Measurements from ENCODE around the gene SLC25A4.

The SLC25A4 gene

DNA sequence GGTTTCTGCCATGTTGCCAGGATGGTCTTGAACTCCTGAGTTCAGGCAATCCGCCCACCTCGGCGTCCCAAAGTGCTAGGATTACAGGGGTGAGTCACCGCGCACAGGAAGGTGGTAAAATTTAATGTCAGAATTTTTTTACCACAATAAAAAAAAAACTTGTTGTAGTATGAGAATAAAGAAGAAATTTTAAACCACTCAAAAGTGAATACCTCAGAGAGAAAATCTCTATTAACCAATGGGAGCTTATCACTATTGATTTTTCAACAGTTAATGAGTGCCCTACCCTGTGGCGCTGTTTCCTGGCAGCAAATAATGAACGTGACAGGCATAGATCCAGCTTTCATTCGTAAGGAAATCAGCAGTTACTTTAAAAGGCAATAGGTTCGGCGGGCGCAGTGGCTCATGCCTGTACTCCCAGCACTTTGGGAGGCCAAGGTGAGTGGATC is 32.7 kb upstream of the SLC25A4 start:
- Histone ChIP-seq H3K4me1 (peaks cover 5% of the 10 kb centered on the region), H3K4me3 (ENCODE audit: low read depth, low read length) (no peak overlapping the region)
- TF ChIP-seq, protein P1, sequence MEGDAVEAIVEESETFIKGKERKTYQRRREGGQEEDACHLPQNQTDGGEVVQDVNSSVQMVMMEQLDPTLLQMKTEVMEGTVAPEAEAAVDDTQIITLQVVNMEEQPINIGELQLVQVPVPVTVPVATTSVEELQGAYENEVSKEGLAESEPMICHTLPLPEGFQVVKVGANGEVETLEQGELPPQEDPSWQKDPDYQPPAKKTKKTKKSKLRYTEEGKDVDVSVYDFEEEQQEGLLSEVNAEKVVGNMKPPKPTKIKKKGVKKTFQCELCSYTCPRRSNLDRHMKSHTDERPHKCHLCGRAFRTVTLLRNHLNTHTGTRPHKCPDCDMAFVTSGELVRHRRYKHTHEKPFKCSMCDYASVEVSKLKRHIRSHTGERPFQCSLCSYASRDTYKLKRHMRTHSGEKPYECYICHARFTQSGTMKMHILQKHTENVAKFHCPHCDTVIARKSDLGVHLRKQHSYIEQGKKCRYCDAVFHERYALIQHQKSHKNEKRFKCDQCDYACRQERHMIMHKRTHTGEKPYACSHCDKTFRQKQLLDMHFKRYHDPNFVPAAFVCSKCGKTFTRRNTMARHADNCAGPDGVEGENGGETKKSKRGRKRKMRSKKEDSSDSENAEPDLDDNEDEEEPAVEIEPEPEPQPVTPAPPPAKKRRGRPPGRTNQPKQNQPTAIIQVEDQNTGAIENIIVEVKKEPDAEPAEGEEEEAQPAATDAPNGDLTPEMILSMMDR (IDR thresholded peaks at IDR 0.05), result no peak

DNA sequence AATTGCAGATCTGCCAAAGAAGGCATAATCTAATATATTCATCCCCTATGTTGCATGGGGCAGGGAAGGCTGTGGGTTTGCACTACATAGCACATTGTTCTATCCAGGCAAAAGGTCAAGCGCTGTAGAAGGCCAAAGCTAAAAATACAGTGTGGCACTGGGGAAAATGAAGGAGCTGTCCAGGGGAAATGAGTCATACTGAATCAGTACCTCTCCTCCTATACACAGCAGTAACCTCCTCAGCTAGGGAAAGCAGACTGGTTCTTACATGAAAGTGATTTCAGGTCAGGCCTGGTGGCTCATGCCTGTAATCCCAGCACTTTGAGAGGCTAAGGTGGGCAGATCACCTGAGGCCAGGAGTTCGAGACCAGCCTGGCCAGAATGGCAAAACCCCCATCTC is 31.0 kb upstream of the SLC25A4 start:
- no peak overlapping the region for H3K27ac ChIP-seq
- H3K4me2 ChIP-seq (ENCODE audit: low read length), result no peak overlapping the region
- no peak overlapping the region for H2AFZ ChIP-seq
- TF ChIP-seq, protein P1 (IDR thresholded peaks at IDR 0.05), result no peak
- no peaks in the 10 kb centered on the region for H3K36me3 ChIP-seq (ENCODE audit: control insufficient read depth, insufficient read depth, low read length)
- peaks cover 5% of the 10 kb centered on the region for H3K4me1 ChIP-seq
- H3K4me3 ChIP-seq (ENCODE audit: low read depth, low read length), result no peak overlapping the region
- no peaks in the 10 kb centered on the region for H3K9me3 ChIP-seq (ENCODE audit: control insufficient read depth, low read length)
- no peak overlapping the region for H3K9ac ChIP-seq
- H3K79me2 ChIP-seq, result no peaks in the 10 kb centered on the region
- H3K27me3 ChIP-seq (ENCODE audit: control insufficient read depth, insufficient read depth, low read length), result no peaks in the 10 kb centered on the region

More for the DNA sequence above, 32.7 kb upstream of the SLC25A4 start:
- no peaks in the 10 kb centered on the region for H3K27me3 ChIP-seq (ENCODE audit: control insufficient read depth, insufficient read depth, low read length)
- no peak overlapping the region for H2AFZ ChIP-seq
- H3K4me2 ChIP-seq (ENCODE audit: low read length), result no peak overlapping the region
- H3K79me2 ChIP-seq, result no peaks in the 10 kb centered on the region
- no peaks in the 10 kb centered on the region for H3K36me3 ChIP-seq (ENCODE audit: control insufficient read depth, insufficient read depth, low read length)
- no peaks in the 10 kb centered on the region for H3K9me3 ChIP-seq (ENCODE audit: control insufficient read depth, low read length)
- no peak overlapping the region for H3K27ac ChIP-seq
- H3K9ac ChIP-seq, result no peak overlapping the region

DNA sequence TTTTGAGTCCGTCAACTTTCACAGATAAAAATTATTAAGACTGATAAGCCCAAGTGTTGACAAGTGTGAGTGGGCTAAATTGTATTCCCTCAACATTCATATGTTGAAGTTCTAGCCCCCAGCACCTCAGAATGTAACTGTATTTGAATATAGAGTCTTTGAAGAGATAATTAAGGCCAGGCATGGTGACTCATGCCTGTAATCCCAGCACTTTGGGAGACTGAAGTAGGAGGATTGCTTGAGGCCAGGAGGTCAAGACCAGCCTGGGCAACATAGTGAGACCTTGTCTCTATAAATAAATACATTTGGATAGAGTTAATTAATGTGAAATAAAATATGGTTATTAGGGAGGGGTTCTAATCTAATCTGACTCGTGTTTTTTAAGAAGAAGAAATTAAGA is 29.7 kb upstream of the SLC25A4 start:
- H3K27ac ChIP-seq, result no peak overlapping the region
- TF ChIP-seq, protein P1 (IDR thresholded peaks at IDR 0.05), result no peak

GRCh38 chr4:185115827-185116232 is 27.2 kb upstream of the SLC25A4 start:
- H3K4me1 ChIP-seq, result peaks cover 13% of the 10 kb centered on the region
- H3K4me3 ChIP-seq (ENCODE audit: low read depth, low read length), result peak overlapping the region; percentile 42
- no peaks in the 10 kb centered on the region for H3K36me3 ChIP-seq (ENCODE audit: control insufficient read depth, insufficient read depth, low read length)
- H3K4me2 ChIP-seq (ENCODE audit: low read length), result peak overlapping the region; percentile 71
- no peak overlapping the region for H3K9ac ChIP-seq
- H3K9me3 ChIP-seq (ENCODE audit: control insufficient read depth, low read length), result no peaks in the 10 kb centered on the region
- peak overlapping the region; percentile 67 for H3K27ac ChIP-seq
- no peaks in the 10 kb centered on the region for H3K27me3 ChIP-seq (ENCODE audit: control insufficient read depth, insufficient read depth, low read length)
- TF ChIP-seq, protein P1 (IDR thresholded peaks at IDR 0.05), result no peak
- peak overlapping the region; percentile 67 for H2AFZ ChIP-seq
- H3K79me2 ChIP-seq, result no peaks in the 10 kb centered on the region

More for the DNA sequence above, 29.7 kb upstream of the SLC25A4 start:
- H3K9me3 ChIP-seq (ENCODE audit: control insufficient read depth, low read length), result no peaks in the 10 kb centered on the region
- H3K36me3 ChIP-seq (ENCODE audit: control insufficient read depth, insufficient read depth, low read length), result no peaks in the 10 kb centered on the region
- H3K79me2 ChIP-seq, result no peaks in the 10 kb centered on the region
- peaks cover 5% of the 10 kb centered on the region for H3K4me1 ChIP-seq
- H3K4me2 ChIP-seq (ENCODE audit: low read length), result no peak overlapping the region
- no peaks in the 10 kb centered on the region for H3K27me3 ChIP-seq (ENCODE audit: control insufficient read depth, insufficient read depth, low read length)
- no peak overlapping the region for H3K9ac ChIP-seq
- H3K4me3 ChIP-seq (ENCODE audit: low read depth, low read length), result no peak overlapping the region
- H2AFZ ChIP-seq, result no peak overlapping the region

GRCh38 chr4:185117300-185117934 is 25.6 kb upstream of the SLC25A4 start:
- peaks cover 8% of the 10 kb centered on the region for H3K4me1 ChIP-seq
- no peaks in the 10 kb centered on the region for H3K27me3 ChIP-seq (ENCODE audit: control insufficient read depth, insufficient read depth, low read length)
- no peak overlapping the region for H3K27ac ChIP-seq
- no peak overlapping the region for H3K4me2 ChIP-seq (ENCODE audit: low read length)
- no peaks in the 10 kb centered on the region for H3K36me3 ChIP-seq (ENCODE audit: control insufficient read depth, insufficient read depth, low read length)
- TF ChIP-seq, protein P1 (IDR thresholded peaks at IDR 0.05), result no peak
- no peaks in the 10 kb centered on the region for H3K79me2 ChIP-seq
- H3K9ac ChIP-seq, result no peak overlapping the region
- no peak overlapping the region for H2AFZ ChIP-seq
- H3K4me3 ChIP-seq (ENCODE audit: low read depth, low read length), result no peak overlapping the region
- no peaks in the 10 kb centered on the region for H3K9me3 ChIP-seq (ENCODE audit: control insufficient read depth, low read length)

Data from parathyroid adenoma (tissue), 2 donors.